ENCODE data around the gene CFAP45. TPM values are rescaled to one million over a fixed set of nuclear protein-coding genes. Genes with fewer than 3 reads are reported as not detected.

The CFAP45 gene, protein sequence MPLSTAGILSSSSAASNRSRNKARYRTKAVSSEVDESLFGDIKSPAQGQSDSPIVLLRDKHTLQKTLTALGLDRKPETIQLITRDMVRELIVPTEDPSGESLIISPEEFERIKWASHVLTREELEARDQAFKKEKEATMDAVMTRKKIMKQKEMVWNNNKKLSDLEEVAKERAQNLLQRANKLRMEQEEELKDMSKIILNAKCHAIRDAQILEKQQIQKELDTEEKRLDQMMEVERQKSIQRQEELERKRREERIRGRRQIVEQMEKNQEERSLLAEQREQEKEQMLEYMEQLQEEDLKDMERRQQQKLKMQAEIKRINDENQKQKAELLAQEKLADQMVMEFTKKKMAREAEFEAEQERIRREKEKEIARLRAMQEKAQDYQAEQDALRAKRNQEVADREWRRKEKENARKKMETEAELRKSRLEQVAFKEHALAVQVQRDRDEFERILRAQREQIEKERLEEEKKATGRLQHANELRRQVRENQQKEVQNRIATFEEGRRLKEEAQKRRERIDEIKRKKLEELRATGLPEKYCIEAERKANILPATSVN
- 1 to 10 TPM in 1 of 2 experiments, under 1 TPM in 1; 0.75 to 1.2 TPM for total RNA-seq
- polyA plus RNA-seq = 0.18 TPM

DNA sequence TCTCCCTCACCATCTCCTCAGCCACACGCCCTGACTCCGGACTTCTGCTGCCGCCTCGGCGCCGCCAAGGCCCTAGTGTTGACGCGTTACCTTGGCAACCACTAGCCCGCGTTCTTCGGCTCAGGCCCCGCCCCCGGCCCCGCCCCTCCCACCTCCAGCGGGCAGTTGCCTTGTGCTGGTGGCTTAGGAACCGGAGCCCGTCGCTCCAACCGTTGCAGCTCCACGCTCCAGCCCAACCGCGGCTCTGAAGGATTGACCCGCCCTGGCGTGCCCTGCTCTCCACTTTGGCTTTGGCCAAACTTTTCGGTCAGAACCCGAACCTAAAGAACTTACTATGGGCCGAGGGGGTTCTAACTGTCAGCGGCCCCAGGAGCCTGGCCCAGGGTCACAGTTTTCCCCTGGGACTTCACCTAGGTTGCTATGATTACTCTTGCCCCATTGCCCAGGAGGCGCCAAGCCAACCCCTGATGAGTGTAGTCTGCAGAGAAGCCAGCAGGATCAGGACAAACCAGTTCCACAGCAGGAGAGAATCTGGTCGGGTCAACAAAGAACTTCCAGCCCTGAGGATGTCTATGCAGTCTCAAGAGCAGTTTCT, at the start of gene CFAP45:
CFAP45 (minus strand) TSS at position 80 of the 595 bp plus-strand sequence; CDS start at position 13, 67 bp downstream.
- no peak within 1 kb of the TSS for H3K4me3 ChIP-seq (ENCODE audit: low read length)
- Mint-ChIP-seq H3K36me3 (peaks cover 0 to 8% (median 0%) of the 10 kb centered on the region in 3 donors), H3K27ac (peak within 1 kb of the TSS in 3 of 8 donors; percentile 33 to 96 (median 60)), H3K4me1 (peaks cover 0 to 2% (median 0%) of the 10 kb centered on the region in 3 donors), H3K4me3 (no peak within 1 kb of the TSS), H3K9me3 (no peaks in the 10 kb centered on the region), H3K27me3 (no peaks in the 10 kb centered on the region)
- H3K27ac ChIP-seq (ENCODE audit: low read depth, low read length) = no peak within 1 kb of the TSS
- H3K9me3 ChIP-seq (ENCODE audit: low read length) = no peaks in the 10 kb centered on the region
- no peaks in the 10 kb centered on the region for H3K36me3 ChIP-seq (ENCODE audit: insufficient read depth, low read length)
- H3K4me1 ChIP-seq (ENCODE audit: insufficient read depth, low read length) = no peaks in the 10 kb centered on the region
- no peaks in the 10 kb centered on the region for H3K27me3 ChIP-seq (ENCODE audit: insufficient read depth, low read length, poor library complexity, severe bottlenecking)
- ChIA-PET POLR2A (interaction anchor here (0.6 kb wide), 1 partner anchor 40 kb away, joined by 3 read pairs; no protein-coding TSS in a partner anchor), CTCF (interaction anchor here (1.2 to 1.8 kb wide), 2 partner anchors 8 to 9 kb away, joined by 4 to 5 read pairs; no protein-coding TSS in a partner anchor)
- no peak for DNase-seq

DNA sequence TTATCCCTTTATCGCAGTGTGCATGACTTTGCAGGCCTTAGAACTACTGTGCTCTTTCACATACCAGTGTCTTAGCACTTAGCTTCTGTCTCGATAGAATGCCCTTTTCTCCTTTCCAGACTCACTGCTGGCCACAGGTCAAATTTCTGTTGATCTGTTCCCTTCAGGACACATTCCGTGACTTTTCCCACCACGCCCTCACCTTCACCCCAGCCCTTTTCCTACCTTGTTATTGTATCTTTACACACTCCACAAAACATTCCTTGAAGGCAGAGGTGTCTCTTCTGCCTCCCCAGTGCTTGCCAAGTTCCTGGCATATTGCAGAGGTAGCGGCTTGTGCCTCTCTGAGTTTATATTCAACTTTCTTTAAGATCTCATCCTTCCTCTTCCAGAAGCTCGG, 49.2 kb upstream of the CFAP45 start:
- Mint-ChIP-seq H3K27ac (peak overlapping the region in 3 of 8 donors; percentile 13 to 48 (median 42)), H3K27me3 (peaks cover 16 to 41% of the 10 kb centered on the region in 2 donors), H3K9me3 (no peaks in the 10 kb centered on the region), H3K4me3 (no peak overlapping the region), H3K4me1 (peaks cover 8 to 10% (median 10%) of the 10 kb centered on the region in 3 donors), H3K36me3 (peaks cover 0 to 3% (median 0%) of the 10 kb centered on the region in 3 donors)
- no peaks in the 10 kb centered on the region for H3K9me3 ChIP-seq (ENCODE audit: low read length)
- H3K27me3 ChIP-seq (ENCODE audit: insufficient read depth, low read length, poor library complexity, severe bottlenecking) = peaks cover 11% of the 10 kb centered on the region
- no peak overlapping the region for H3K4me3 ChIP-seq (ENCODE audit: low read length)
- no peak overlapping the region for H3K27ac ChIP-seq (ENCODE audit: low read depth, low read length)
- POLR2A ChIA-PET = no interaction called here
- no peaks in the 10 kb centered on the region for H3K36me3 ChIP-seq (ENCODE audit: insufficient read depth, low read length)
- peaks cover 6% of the 10 kb centered on the region for H3K4me1 ChIP-seq (ENCODE audit: insufficient read depth, low read length)
- DNase-seq = no peak
- CTCF ChIA-PET = interaction anchor here (1.0 kb wide), 1 partner anchor 56 kb away, joined by 3 read pairs; no protein-coding TSS in a partner anchor

DNA sequence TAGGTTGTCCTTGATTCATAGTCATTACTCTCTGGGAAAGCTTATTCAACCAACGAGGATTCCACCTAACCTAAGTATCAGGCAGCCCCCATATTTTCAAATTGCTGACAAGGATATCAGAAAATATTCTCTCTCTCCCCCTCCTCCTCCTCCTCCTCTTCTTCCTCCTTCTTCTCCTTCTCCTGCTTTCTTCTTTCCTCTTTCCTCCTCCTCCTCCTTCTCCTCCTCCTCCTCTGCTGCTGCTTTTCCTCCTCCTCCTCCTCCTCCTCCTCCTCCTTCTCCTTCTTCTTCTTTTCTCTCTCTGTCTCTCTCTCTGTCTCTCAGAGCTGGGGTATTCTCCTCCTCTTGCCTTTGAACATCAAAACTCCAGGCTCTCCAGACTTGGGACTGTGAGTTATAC, 48.0 kb upstream of the CFAP45 start:
- H3K36me3 ChIP-seq (ENCODE audit: insufficient read depth, low read length) = no peaks in the 10 kb centered on the region
- Mint-ChIP-seq H3K4me3 (no peak overlapping the region), H3K36me3 (peaks cover 0 to 3% (median 0%) of the 10 kb centered on the region in 3 donors), H3K27me3 (peaks cover 15 to 42% of the 10 kb centered on the region in 2 donors), H3K9me3 (no peaks in the 10 kb centered on the region), H3K4me1 (peaks cover 8 to 10% (median 10%) of the 10 kb centered on the region in 3 donors), H3K27ac (no peak overlapping the region)
- ChIA-PET POLR2A (no interaction called here), CTCF (interaction anchor here (1.6 kb wide), 1 partner anchor 55 kb away, joined by 7 read pairs; no protein-coding TSS in a partner anchor)
- H3K27ac ChIP-seq (ENCODE audit: low read depth, low read length) = no peak overlapping the region
- no peak for DNase-seq
- peaks cover 22% of the 10 kb centered on the region for H3K27me3 ChIP-seq (ENCODE audit: insufficient read depth, low read length, poor library complexity, severe bottlenecking)
- H3K4me3 ChIP-seq (ENCODE audit: low read length) = no peak overlapping the region
- peaks cover 6% of the 10 kb centered on the region for H3K4me1 ChIP-seq (ENCODE audit: insufficient read depth, low read length)
- H3K9me3 ChIP-seq (ENCODE audit: low read length) = no peaks in the 10 kb centered on the region

DNA sequence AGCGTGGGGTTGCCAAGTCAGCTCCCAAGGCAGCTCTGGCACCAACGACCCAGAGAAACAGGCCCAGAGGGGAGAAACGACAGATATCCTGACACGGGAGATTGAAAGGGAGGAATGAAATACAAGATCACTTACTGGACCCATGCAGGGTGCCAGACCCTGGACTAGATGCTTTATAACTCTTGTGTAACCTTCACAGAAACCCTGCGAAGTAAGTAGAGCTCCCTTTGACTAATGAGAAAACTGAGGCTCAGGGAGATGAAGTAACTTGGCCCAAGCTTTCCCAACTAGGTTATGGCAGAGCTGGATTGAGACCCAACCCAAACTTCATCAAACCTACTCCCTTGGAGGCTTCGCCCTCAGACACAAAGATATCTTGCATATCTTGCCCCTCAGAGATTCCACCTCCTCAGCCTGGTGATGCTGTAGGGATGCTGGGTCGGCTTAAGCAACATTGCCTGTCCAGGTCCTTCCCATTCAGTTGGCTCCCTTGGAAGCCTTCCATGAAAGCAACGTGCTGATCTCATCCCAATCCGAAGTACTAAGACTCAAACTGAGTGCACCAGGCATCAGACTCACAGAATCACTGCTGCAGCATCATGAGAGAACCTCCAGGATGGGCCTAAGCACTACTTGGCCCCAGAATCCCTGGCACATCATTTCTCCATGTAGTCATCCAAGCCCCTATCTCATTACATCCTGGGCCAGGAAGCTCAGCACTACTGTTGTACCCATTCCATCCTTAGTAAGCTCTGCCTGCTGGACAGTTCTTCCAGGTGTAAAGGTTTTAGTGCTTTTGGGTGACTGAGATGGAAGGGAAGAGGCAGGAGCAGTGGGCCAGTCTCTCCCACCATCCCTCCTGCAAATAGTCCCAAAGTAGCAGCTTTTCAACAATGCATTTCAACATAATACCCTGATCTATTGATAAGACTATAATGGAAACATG, 46.5 kb upstream of the CFAP45 start:
- no peak for DNase-seq
- H3K4me1 ChIP-seq (ENCODE audit: insufficient read depth, low read length) = peaks cover 6% of the 10 kb centered on the region
- ChIA-PET POLR2A (interaction anchor here (0.7 to 1.3 kb wide), 2 partner anchors 21 to 23 kb away, joined by 4 read pairs; partner anchors contain the start of gene TAGLN2), CTCF (interaction anchor here (0.7 to 2.9 kb wide), 12 partner anchors 10 to 148 kb away, joined by 3 to 20 read pairs (median 5); partner anchors contain the start of gene TAGLN2)
- H3K27me3 Mint-ChIP-seq = peaks cover 17 to 40% of the 10 kb centered on the region in 2 donors
- H3K9me3 Mint-ChIP-seq = no peaks in the 10 kb centered on the region
- H3K4me3 ChIP-seq (ENCODE audit: low read length) = peak overlapping the region; percentile 39
- peaks cover 8 to 10% (median 10%) of the 10 kb centered on the region in 3 donors for H3K4me1 Mint-ChIP-seq
- H3K27me3 ChIP-seq (ENCODE audit: insufficient read depth, low read length, poor library complexity, severe bottlenecking) = peaks cover 23% of the 10 kb centered on the region
- H3K4me3 Mint-ChIP-seq = peak overlapping the region in 6 of 7 donors; percentile 24 to 85 (median 60)
- no peak overlapping the region for H3K27ac ChIP-seq (ENCODE audit: low read depth, low read length)
- H3K36me3 ChIP-seq (ENCODE audit: insufficient read depth, low read length) = no peaks in the 10 kb centered on the region
- peaks cover 0 to 5% (median 0%) of the 10 kb centered on the region in 3 donors for H3K36me3 Mint-ChIP-seq
- H3K27ac Mint-ChIP-seq = no peak overlapping the region
- H3K9me3 ChIP-seq (ENCODE audit: low read length) = no peaks in the 10 kb centered on the region

DNA sequence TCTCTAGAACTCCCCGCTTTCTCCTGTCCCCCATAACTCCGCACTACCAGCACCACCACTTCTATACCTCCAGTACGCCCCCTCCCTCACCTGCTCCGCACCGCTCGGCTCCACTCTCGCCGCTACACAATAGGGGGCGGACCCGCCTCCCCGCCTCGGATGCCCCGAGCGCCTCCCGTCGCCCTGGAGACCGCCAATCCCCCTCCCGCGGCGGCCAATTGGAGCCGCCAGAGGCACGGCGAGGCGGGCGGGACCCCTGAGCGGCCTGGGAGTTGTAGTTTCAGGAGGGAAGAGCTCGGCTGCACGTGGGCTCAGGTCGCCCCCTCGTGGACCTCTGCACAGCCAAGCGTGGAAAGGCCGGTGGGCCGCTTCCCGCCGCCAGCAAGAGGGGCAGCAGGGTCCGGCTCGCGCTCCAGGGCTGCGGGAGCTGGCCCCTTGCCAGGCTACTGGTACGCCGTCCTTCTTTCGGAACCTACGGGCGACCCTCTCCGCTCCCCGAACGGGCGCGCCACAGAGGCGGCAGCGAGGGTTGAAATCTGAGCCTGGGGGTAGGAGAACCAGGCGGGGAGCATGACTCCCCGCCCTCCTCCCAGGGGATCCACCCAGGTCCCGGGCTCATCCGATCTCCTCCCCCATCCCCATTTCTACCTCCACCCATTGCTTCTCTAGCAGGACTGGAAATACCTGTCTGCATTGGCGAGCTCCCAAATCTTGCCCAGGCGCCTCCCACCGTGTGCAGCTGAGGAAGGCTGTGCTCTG, 45.7 kb upstream of the CFAP45 start, which contains the start of gene IGSF9:
IGSF9 (minus strand) TSS at position 131 of the 759 bp plus-strand sequence. CDS start 2,159 bp downstream, outside the sequence.
- H3K27ac Mint-ChIP-seq = peak within 1 kb of the TSS in 2 of 8 donors; percentile 5 to 58
- peak within 1 kb of the TSS; percentile 39 for H3K4me3 ChIP-seq (ENCODE audit: low read length)
- H3K36me3 ChIP-seq (ENCODE audit: insufficient read depth, low read length) = no peaks in the 10 kb centered on the region
- ChIA-PET CTCF (interaction anchor here (0.7 to 2.9 kb wide), 11 partner anchors 10 to 147 kb away, joined by 3 to 20 read pairs (median 5); partner anchors contain the start of gene TAGLN2), POLR2A (interaction anchor here (0.7 to 1.3 kb wide), 2 partner anchors 20 to 22 kb away, joined by 4 read pairs; partner anchors contain the start of gene TAGLN2)
- H3K4me1 Mint-ChIP-seq = peaks cover 8 to 10% (median 10%) of the 10 kb centered on the region in 3 donors
- H3K27me3 Mint-ChIP-seq = peaks cover 18 to 34% of the 10 kb centered on the region in 2 donors
- DNase-seq = peak; percentile 63 to 90 (median 78)
- H3K4me3 Mint-ChIP-seq = peak within 1 kb of the TSS; percentile 29 to 85 (median 70)
- peaks cover 0 to 5% (median 0%) of the 10 kb centered on the region in 3 donors for H3K36me3 Mint-ChIP-seq
- H3K27ac ChIP-seq (ENCODE audit: low read depth, low read length) = no peak within 1 kb of the TSS
- H3K9me3 ChIP-seq (ENCODE audit: low read length) = no peaks in the 10 kb centered on the region
- H3K9me3 Mint-ChIP-seq = no peaks in the 10 kb centered on the region
- H3K27me3 ChIP-seq (ENCODE audit: insufficient read depth, low read length, poor library complexity, severe bottlenecking) = peaks cover 25% of the 10 kb centered on the region
- H3K4me1 ChIP-seq (ENCODE audit: insufficient read depth, low read length) = peaks cover 6% of the 10 kb centered on the region

DNA sequence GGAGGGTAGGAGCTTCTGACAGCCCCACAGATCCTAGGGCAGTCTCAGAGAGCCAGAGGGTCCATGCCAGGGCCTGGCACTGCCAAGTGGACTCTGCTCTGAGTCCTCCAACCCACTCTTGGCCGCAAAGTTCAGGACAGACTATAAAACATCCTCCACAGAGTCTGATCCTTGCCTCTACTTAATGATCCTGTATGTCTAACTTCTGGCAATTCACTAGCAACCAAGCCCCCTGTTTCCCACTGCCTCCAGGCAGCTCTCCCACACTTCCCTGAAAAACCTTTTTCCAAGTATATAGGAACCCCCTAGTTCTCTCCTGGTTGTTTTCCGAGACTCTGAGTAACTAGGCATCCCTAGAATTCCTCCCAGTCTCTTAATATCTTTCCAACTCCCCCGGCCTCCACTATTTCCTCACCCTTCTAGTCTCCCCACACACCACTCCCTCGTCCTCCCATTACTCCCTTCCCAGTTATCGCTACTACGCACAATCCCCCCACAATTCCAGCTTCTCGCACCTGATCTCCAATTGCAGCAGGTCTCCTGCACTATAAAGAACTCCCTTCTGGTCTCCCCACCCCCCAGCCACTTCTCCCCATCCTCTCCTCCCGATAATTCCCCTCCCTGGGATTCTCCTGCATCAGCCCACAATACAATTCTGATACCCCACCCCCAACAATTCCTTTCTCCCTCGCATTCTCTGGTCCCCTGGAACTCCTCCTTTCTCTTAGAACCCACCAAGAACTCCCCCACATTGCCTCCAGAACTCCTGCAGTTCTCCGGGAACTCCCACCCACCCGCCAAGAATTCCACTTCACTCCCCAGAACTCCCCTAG, 44.9 kb upstream of the CFAP45 start:
- DNase-seq = no peak
- H3K27me3 ChIP-seq (ENCODE audit: insufficient read depth, low read length, poor library complexity, severe bottlenecking) = peaks cover 25% of the 10 kb centered on the region
- no peaks in the 10 kb centered on the region for H3K9me3 ChIP-seq (ENCODE audit: low read length)
- POLR2A ChIA-PET = no interaction called here
- H3K36me3 ChIP-seq (ENCODE audit: insufficient read depth, low read length) = no peaks in the 10 kb centered on the region
- peaks cover 6% of the 10 kb centered on the region for H3K4me1 ChIP-seq (ENCODE audit: insufficient read depth, low read length)
- CTCF ChIA-PET = interaction anchor here (0.8 to 2.9 kb wide), 6 partner anchors 9 to 146 kb away, joined by 3 to 20 read pairs (median 4); no protein-coding TSS in a partner anchor
- Mint-ChIP-seq H3K27me3 (peaks cover 21 to 31% of the 10 kb centered on the region in 2 donors), H3K27ac (peak overlapping the region in 2 of 8 donors; percentile 5 to 58), H3K4me3 (peak overlapping the region; percentile 29 to 73 (median 68)), H3K4me1 (peaks cover 8 to 10% (median 10%) of the 10 kb centered on the region in 3 donors), H3K36me3 (peaks cover 0 to 5% (median 0%) of the 10 kb centered on the region in 3 donors), H3K9me3 (no peaks in the 10 kb centered on the region)
- no peak overlapping the region for H3K27ac ChIP-seq (ENCODE audit: low read depth, low read length)
- H3K4me3 ChIP-seq (ENCODE audit: low read length) = peak overlapping the region; percentile 39
